GM20000 (cell line): ENCODE measurements around the gene GRID2.

Experiments used
- DNase-seq: peaks from one replicate; pipeline ENCODE4 v3.0.0; 2012; ENCODE audit warnings: low spot score
- CTCF ChIP-seq: IDR thresholded peaks from 2 replicates; pipeline ENCODE4 v1.5.1; 2012; ENCODE audit warnings: mild to moderate bottlenecking, control low read depth; ENCODE audit errors: extremely low read depth, missing control alignments

GRID2 gene

DNA sequence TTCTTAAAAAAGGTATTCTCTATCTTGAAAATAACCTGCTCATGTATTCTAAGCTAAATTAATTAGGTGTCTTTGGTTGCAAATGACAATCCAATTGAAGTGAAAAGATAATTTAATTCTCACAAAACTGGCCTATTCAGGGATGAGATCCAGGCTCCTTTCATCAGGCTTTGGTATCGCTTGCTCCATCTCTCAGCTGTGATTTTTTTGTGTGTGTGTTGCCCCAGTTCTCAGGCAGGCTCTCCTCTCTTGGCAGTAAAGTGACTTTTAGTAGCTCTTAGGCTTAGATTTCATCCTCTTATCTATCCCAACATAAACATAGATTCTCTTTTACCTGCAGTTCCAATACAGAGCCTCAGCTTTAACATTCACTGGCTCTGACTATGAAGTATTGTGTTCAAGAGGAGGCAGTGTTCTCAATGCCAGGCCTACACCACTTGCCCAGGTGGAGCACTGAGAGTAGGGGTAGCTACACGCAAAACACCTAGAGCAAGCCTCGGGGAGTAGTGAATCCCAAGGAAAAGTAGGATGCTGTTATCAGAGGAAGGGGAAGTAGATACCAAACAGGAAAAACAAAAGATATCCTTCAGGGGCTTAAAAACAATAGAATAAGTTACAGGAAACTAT, 1132.3 kb downstream of the GRID2 start:
- no peak for TF ChIP-seq CTCF
- no peak for DNase-seq

DNA sequence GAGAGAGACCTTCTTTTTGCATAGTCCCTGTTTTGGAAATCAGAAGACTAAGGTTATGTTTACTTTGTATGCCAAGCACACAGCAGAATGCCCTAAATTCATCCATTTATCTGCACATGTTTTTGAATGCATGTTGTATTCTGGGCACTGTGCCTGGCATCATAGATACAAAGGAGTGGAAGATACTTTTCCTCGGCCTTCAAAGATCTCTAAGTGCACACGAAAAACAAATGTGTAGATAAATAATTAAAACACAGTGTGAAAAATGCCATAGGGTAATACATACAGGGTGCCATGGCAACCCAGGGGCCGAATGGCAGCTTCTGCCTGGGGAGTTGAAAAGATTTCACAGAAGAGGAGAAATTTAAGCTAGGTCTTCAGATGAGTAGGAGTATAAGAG, 1134.2 kb downstream of the GRID2 start:
- no peak for TF ChIP-seq CTCF
- no peak for DNase-seq

DNA sequence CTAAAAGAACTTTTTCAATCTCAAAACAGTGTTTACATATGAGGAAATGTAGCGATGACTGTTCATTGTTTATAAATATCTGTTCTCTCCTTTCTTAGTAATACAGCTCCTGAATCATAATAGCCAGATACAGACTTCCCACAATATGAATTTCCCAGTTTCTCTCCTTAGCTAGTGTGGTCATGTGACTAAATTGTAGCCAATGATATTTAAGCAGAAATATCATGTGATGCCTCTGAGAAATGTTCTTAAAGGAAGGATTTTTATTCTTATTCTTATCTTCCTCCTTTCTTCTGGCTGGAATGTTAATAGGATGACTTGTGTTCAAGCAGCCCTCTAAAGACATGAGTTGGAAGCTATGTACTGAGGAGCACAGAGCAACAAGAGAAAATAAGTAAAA, 1141.1 kb downstream of the GRID2 start:
- no peak for DNase-seq
- TF ChIP-seq CTCF: no peak

- no peak for TF ChIP-seq CTCF
- DNase-seq: no peak
These were observed 1142.3 kb downstream of the GRID2 start for GRCh38 chr4:93446038-93446437.

GRCh38 chr4:93448691-93449293, 1145.0 kb downstream of the GRID2 start:
- TF ChIP-seq CTCF: no peak

DNA sequence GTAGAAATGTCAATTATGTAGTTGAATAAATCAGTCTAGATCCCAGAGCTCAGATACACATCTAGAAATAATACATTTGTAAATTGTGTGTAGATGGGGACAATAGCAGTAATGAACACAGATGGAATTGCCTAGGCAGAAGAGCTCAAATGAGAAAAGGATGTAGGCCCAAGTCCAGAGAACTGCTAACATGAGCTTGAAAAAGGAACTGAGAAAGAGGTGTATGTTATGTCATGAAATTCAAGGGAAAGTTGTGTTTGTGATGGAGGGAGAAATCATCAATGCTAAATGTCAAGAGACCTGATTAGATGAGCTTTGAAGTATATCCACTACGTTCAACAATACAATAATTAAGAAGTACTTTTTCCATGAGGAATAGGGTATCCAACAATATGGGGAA, 1148.2 kb downstream of the GRID2 start:
- no peak for TF ChIP-seq CTCF
- DNase-seq: no peak

More at GRCh38 chr4:93448691-93449293, 1145.0 kb downstream of the GRID2 start:
- DNase-seq: no peak

- TF ChIP-seq CTCF: no peak
These were observed 1157.8 kb downstream of the GRID2 start for GRCh38 chr4:93461541-93461940.

More at GRCh38 chr4:93461541-93461940, 1157.8 kb downstream of the GRID2 start:
- DNase-seq: no peak
